HepG2 (cell line): ENCODE results near the gene PIK3R5. TPM values are rescaled to one million over a fixed set of nuclear protein-coding genes. Genes with fewer than 3 reads are reported as not detected.

ENCODE experiments used
- BRD4 ChIP-seq: sonication (generic); formaldehyde crosslinking; IDR thresholded peaks from 2 replicates; pipeline ENCODE4 v1.4.0; 2020; ENCODE audit warnings: missing genetic modification reagents
- CREB1 ChIP-seq, 2 experiments: fragments of 450-650 bp in 1 of 2; IDR thresholded peaks; 2 replicates each; pipeline ENCODE4 v1.6.1; 2016 to 2017; ENCODE audit warnings: control low read depth in 1 of 2, mild to moderate bottlenecking in 1 of 2, missing compliant biosample characterization in 1 of 2, missing genetic modification characterization in 1 of 2
- FOSL2 ChIP-seq: sonication (generic); formaldehyde crosslinking; IDR thresholded peaks from 2 replicates; pipeline ENCODE4 v1.4.0; 2020; ENCODE audit warnings: missing genetic modification reagents
- FOXA1 ChIP-seq, 2 experiments: fragments of 450-650 bp in 1 of 2; sonication (generic) in 1 of 2; formaldehyde crosslinking in 1 of 2; IDR thresholded peaks; 2 replicates each; pipeline versions ENCODE4 v1.4.0 to v1.6.1; 2016 to 2020; ENCODE audit warnings: missing genetic modification reagents in 1 of 2
- KLF12 ChIP-seq: sonication (generic); formaldehyde crosslinking; IDR thresholded peaks from 2 replicates; pipeline ENCODE4 v1.4.0; 2020; ENCODE audit warnings: missing genetic modification reagents, borderline replicate concordance
- PCBP2 ChIP-seq: fragments of 200-400 bp; formaldehyde crosslinking; optimal IDR thresholded peaks from 2 replicates; pipeline ENCODE3; 2018; ENCODE audit warnings: low read length, low read depth; ENCODE audit not compliant: poor library complexity, severe bottlenecking
- ZC3H4 ChIP-seq: sonication (generic); formaldehyde crosslinking; IDR thresholded peaks from 2 replicates; pipeline ENCODE4 v1.4.0; 2020; ENCODE audit warnings: missing genetic modification reagents, borderline replicate concordance
- ZNF431 ChIP-seq: sonication (generic); formaldehyde crosslinking; IDR thresholded peaks from 2 replicates; pipeline ENCODE4 v1.9.0; 2022; ENCODE audit warnings: missing genetic modification reagents, low read depth, mild to moderate bottlenecking, borderline replicate concordance
- ZNF674 ChIP-seq: sonication (generic); formaldehyde crosslinking; IDR thresholded peaks from 2 replicates; pipeline ENCODE4 v1.5.0; 2020; ENCODE audit warnings: low read depth, mild to moderate bottlenecking, missing genetic modification reagents
- polyA plus RNA-seq, 8 experiments: library from polyadenylated mRNA; depleted of rRNA in 3 of 8; stranded (reverse) in 7 of 8; unstranded in 1 of 8; fragments of >200 nt; fragmentation: Illumina TruSeq in 4 of 8; extraction: Trizol in 4 of 8; gene quantifications; 2 replicates each; pipeline versions ENCODE4 v1.2.1 to v1.2.3, GENCODE V29; 2011 to 2016; ENCODE audit warnings: low read depth in 4 of 8, missing spikeins in 1 of 8, mixed read lengths in 1 of 8; ENCODE audit not compliant: insufficient read depth in 1 of 8
- total RNA-seq, 5 experiments: library from RNA; depleted of rRNA; stranded (reverse); fragments of >200 nt; fragmentation: Illumina TruSeq; extraction: Trizol; gene quantifications; 2 replicates each; pipeline ENCODE4 v1.2.3, GENCODE V29; 2016; ENCODE audit warnings: low read depth in 1 of 5
- TF ChIP-seq, protein P1 (sequence below): sonication (generic); formaldehyde crosslinking; IDR thresholded peaks from 2 replicates; pipeline ENCODE4 v1.9.0; 2021; ENCODE audit warnings: mild to moderate bottlenecking, missing genetic modification reagents
- TF ChIP-seq, protein P2 (sequence below): sonication (generic); formaldehyde crosslinking; IDR thresholded peaks from 2 replicates; pipeline ENCODE4 v1.5.1; 2020; ENCODE audit warnings: mild to moderate bottlenecking, missing genetic modification reagents, borderline replicate concordance

PIK3R5 gene
- total and polyA plus RNA-seq, 2 of the 13 experiments (the other 11 are each of a cell fraction or from before 2014, with no cell fraction given), result not detected

DNA sequence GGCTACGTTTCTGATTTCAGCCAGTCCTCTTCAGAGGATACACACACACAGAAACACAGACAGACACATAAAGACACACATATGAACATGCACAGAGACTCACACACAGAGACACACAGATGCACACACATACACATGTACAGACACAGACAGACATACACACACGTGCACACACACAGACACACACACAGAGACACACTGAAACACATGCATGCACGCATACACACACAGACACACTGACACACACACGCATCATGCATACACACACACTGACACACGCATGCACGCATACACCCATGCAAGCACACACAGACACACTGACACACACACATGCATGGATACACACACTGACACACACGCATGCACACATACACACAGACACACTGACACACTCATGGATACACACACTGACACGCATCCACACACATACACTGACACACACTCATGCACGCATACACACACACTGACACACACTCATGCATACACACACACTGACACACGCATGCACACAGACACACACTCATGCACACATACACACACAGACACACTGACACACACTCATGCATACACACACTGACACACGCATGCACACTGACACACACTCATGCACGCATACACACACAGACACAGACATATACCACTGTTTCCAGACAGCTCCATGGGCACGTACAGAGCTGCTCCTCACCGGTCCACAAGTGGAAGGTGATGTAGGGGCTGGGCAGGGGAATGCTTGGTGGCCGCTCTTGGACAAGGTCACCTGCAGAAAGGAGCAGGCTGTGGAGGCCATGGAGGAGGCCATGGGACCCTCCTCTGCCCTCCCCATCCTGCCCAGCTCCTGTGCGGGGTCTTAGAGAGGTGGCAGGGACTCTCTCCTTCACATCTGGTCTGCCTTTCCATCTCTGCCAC is 136.2 kb downstream of the PIK3R5 start (continued):
- TF ChIP-seq, protein P1, sequence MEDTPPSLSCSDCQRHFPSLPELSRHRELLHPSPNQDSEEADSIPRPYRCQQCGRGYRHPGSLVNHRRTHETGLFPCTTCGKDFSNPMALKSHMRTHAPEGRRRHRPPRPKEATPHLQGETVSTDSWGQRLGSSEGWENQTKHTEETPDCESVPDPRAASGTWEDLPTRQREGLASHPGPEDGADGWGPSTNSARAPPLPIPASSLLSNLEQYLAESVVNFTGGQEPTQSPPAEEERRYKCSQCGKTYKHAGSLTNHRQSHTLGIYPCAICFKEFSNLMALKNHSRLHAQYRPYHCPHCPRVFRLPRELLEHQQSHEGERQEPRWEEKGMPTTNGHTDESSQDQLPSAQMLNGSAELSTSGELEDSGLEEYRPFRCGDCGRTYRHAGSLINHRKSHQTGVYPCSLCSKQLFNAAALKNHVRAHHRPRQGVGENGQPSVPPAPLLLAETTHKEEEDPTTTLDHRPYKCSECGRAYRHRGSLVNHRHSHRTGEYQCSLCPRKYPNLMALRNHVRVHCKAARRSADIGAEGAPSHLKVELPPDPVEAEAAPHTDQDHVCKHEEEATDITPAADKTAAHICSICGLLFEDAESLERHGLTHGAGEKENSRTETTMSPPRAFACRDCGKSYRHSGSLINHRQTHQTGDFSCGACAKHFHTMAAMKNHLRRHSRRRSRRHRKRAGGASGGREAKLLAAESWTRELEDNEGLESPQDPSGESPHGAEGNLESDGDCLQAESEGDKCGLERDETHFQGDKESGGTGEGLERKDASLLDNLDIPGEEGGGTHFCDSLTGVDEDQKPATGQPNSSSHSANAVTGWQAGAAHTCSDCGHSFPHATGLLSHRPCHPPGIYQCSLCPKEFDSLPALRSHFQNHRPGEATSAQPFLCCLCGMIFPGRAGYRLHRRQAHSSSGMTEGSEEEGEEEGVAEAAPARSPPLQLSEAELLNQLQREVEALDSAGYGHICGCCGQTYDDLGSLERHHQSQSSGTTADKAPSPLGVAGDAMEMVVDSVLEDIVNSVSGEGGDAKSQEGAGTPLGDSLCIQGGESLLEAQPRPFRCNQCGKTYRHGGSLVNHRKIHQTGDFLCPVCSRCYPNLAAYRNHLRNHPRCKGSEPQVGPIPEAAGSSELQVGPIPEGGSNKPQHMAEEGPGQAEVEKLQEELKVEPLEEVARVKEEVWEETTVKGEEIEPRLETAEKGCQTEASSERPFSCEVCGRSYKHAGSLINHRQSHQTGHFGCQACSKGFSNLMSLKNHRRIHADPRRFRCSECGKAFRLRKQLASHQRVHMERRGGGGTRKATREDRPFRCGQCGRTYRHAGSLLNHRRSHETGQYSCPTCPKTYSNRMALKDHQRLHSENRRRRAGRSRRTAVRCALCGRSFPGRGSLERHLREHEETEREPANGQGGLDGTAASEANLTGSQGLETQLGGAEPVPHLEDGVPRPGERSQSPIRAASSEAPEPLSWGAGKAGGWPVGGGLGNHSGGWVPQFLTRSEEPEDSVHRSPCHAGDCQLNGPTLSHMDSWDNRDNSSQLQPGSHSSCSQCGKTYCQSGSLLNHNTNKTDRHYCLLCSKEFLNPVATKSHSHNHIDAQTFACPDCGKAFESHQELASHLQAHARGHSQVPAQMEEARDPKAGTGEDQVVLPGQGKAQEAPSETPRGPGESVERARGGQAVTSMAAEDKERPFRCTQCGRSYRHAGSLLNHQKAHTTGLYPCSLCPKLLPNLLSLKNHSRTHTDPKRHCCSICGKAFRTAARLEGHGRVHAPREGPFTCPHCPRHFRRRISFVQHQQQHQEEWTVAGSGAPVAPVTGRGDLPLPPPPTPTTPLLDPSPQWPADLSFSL (CRISPR knock-in tag), result peak; percentile 53; the same call in 1 of the 2 replicates
- TF ChIP-seq ZNF674, result no peak
- no peak for TF ChIP-seq BRD4 (CRISPR knock-in tag)
- TF ChIP-seq FOXA1 (IDR thresholded peaks at IDR 0.05), result 0 out of 2 replicates have a peak, but pooled peaks have one; percentile 8
- TF ChIP-seq FOXA1 (CRISPR knock-in tag; IDR thresholded peaks at IDR 0.05), result no peak
- TF ChIP-seq ZNF431 (CRISPR knock-in tag), result no peak
- TF ChIP-seq, protein P2, sequence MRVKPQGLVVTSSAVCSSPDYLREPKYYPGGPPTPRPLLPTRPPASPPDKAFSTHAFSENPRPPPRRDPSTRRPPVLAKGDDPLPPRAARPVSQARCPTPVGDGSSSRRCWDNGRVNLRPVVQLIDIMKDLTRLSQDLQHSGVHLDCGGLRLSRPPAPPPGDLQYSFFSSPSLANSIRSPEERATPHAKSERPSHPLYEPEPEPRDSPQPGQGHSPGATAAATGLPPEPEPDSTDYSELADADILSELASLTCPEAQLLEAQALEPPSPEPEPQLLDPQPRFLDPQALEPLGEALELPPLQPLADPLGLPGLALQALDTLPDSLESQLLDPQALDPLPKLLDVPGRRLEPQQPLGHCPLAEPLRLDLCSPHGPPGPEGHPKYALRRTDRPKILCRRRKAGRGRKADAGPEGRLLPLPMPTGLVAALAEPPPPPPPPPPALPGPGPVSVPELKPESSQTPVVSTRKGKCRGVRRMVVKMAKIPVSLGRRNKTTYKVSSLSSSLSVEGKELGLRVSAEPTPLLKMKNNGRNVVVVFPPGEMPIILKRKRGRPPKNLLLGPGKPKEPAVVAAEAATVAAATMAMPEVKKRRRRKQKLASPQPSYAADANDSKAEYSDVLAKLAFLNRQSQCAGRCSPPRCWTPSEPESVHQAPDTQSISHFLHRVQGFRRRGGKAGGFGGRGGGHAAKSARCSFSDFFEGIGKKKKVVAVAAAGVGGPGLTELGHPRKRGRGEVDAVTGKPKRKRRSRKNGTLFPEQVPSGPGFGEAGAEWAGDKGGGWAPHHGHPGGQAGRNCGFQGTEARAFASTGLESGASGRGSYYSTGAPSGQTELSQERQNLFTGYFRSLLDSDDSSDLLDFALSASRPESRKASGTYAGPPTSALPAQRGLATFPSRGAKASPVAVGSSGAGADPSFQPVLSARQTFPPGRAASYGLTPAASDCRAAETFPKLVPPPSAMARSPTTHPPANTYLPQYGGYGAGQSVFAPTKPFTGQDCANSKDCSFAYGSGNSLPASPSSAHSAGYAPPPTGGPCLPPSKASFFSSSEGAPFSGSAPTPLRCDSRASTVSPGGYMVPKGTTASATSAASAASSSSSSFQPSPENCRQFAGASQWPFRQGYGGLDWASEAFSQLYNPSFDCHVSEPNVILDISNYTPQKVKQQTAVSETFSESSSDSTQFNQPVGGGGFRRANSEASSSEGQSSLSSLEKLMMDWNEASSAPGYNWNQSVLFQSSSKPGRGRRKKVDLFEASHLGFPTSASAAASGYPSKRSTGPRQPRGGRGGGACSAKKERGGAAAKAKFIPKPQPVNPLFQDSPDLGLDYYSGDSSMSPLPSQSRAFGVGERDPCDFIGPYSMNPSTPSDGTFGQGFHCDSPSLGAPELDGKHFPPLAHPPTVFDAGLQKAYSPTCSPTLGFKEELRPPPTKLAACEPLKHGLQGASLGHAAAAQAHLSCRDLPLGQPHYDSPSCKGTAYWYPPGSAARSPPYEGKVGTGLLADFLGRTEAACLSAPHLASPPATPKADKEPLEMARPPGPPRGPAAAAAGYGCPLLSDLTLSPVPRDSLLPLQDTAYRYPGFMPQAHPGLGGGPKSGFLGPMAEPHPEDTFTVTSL (CRISPR knock-in tag), result no peak
- no peak for TF ChIP-seq FOSL2 (CRISPR knock-in tag)
- TF ChIP-seq CREB1 (IDR thresholded peaks at IDR 0.05), result peak; percentile 18; the same call in 1 of the 2 replicates
- TF ChIP-seq CREB1 (CRISPR knock-in tag; IDR thresholded peaks at IDR 0.05), result no peak
- TF ChIP-seq KLF12, result no peak
- no peak for TF ChIP-seq ZC3H4 (CRISPR knock-in tag)
- TF ChIP-seq PCBP2, result no peak
